Activated naive CD4-positive, alpha-beta T cell treated with anti-CD3 and anti-CD28 coated beads, Interleukin-2, amount 10 ng/mL, durations not matched to agents 7 days and 5 days (primary cell): ENCODE results near the gene OR2C1.
A peak's percentile ranks its signal among the peaks of the same experiment; 100 is the strongest.

Experiments used
- CTCF ChIA-PET: fragments of 350-600 bp; sonication (Branson Sonifier 250); formaldehyde crosslinking; loops from one replicate; lab custom pipeline; 2021; ENCODE audit warnings: antibody characterized with exemption; lab: Charles Lee
- DNase-seq: peaks from one replicate; pipeline ENCODE4 v3.0.0-alpha.2; 2020
- H3K27ac Mint-ChIP-seq: one replicate; pipeline ENCODE4 v1.8.0; 2021; ENCODE audit warnings: mild to moderate bottlenecking, moderate library complexity, mixed read lengths
- H3K27me3 Mint-ChIP-seq: one replicate; pipeline ENCODE4 v1.8.0; 2021; ENCODE audit warnings: mild to moderate bottlenecking, mixed read lengths
- H3K36me3 Mint-ChIP-seq: one replicate; pipeline ENCODE4 v1.8.0; 2021; ENCODE audit warnings: mixed read lengths
- H3K4me1 Mint-ChIP-seq: one replicate; pipeline ENCODE4 v1.8.0; 2021; ENCODE audit warnings: mixed read lengths
- H3K4me3 Mint-ChIP-seq: one replicate; pipeline ENCODE4 v1.8.0; 2021; ENCODE audit warnings: mild to moderate bottlenecking, moderate library complexity, mixed read lengths
- H3K9me3 Mint-ChIP-seq: one replicate; pipeline ENCODE4 v1.8.0; 2021; ENCODE audit warnings: mixed read lengths

The OR2C1 gene

DNA sequence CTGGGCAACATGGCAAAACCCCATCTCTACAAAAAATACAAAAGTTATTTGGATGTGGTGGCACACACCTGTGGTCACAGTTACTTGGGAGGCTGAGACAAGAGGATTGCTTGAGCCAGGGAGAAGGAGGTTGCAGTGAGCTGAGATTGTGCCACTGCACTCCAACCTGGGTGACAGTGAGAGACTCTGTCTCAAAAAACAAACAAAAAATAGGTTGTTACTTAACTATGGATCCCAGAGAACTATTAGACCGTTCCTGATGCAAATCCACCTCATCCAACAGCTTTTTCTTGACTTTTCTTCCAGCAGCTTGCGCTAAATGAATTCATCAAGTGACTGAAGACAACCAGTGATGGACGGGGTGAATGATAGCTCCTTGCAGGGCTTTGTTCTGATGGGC lies at the start of gene OR2C1:
Gene OR2C1 (plus strand): TSS at position 301 of the 400 bp plus-strand sequence. CDS start 52 bp downstream, at position 353.
- DNase-seq, result no peak
- CTCF ChIA-PET, result no interaction called here
- Mint-ChIP-seq H3K36me3 (no peaks in the 10 kb centered on the region), H3K4me1 (peaks cover 7% of the 10 kb centered on the region), H3K27ac (no peak within 1 kb of the TSS), H3K4me3 (no peak within 1 kb of the TSS), H3K9me3 (peaks cover 28% of the 10 kb centered on the region), H3K27me3 (peaks cover 14% of the 10 kb centered on the region)

GRCh38 chr16:3306078-3306477 lies 49.6 kb upstream of the OR2C1 start:
- CTCF ChIA-PET, result interaction anchor here (0.8 kb wide), 1 partner anchor 156 kb away, joined by 3 read pairs; no protein-coding TSS in a partner anchor
- H3K36me3 Mint-ChIP-seq, result peaks cover 77% of the 10 kb centered on the region
- H3K4me3 Mint-ChIP-seq, result peak overlapping the region; percentile 74
- H3K27me3 Mint-ChIP-seq, result peaks cover 4% of the 10 kb centered on the region
- peak overlapping the region; percentile 91 for H3K27ac Mint-ChIP-seq
- peaks cover 50% of the 10 kb centered on the region for H3K9me3 Mint-ChIP-seq
- peaks cover 18% of the 10 kb centered on the region for H3K4me1 Mint-ChIP-seq
- no peak for DNase-seq

- DNase-seq, result no peak
- Mint-ChIP-seq H3K4me1 (peaks cover 3% of the 10 kb centered on the region), H3K36me3 (peaks cover 93% of the 10 kb centered on the region), H3K4me3 (no peak overlapping the region), H3K9me3 (peaks cover 70% of the 10 kb centered on the region), H3K27ac (no peak overlapping the region), H3K27me3 (no peaks in the 10 kb centered on the region)
- CTCF ChIA-PET, result no interaction called here
Measured at GRCh38 chr16:3311496-3311895, 44.2 kb upstream of the OR2C1 start.

- H3K4me1 Mint-ChIP-seq, result no peaks in the 10 kb centered on the region
- H3K4me3 Mint-ChIP-seq, result no peak overlapping the region
- no peaks in the 10 kb centered on the region for H3K27me3 Mint-ChIP-seq
- H3K36me3 Mint-ChIP-seq, result peaks cover 77% of the 10 kb centered on the region
- peak overlapping the region; percentile 21 for H3K27ac Mint-ChIP-seq
- DNase-seq, result no peak
- CTCF ChIA-PET, result no interaction called here
- H3K9me3 Mint-ChIP-seq, result peaks cover 81% of the 10 kb centered on the region
Measured at GRCh38 chr16:3317315-3317999, 38.2 kb upstream of the OR2C1 start.

GRCh38 chr16:3321816-3322215 lies 33.9 kb upstream of the OR2C1 start:
- H3K36me3 Mint-ChIP-seq, result peaks cover 34% of the 10 kb centered on the region
- no peak overlapping the region for H3K27ac Mint-ChIP-seq
- H3K4me3 Mint-ChIP-seq, result no peak overlapping the region
- no peaks in the 10 kb centered on the region for H3K27me3 Mint-ChIP-seq
- DNase-seq, result no peak
- H3K4me1 Mint-ChIP-seq, result no peaks in the 10 kb centered on the region
- CTCF ChIA-PET, result no interaction called here
- H3K9me3 Mint-ChIP-seq, result peaks cover 58% of the 10 kb centered on the region

GRCh38 chr16:3327514-3327913 lies 28.2 kb upstream of the OR2C1 start:
- no peak for DNase-seq
- no peaks in the 10 kb centered on the region for H3K4me1 Mint-ChIP-seq
- no peaks in the 10 kb centered on the region for H3K36me3 Mint-ChIP-seq
- H3K9me3 Mint-ChIP-seq, result peaks cover 26% of the 10 kb centered on the region
- H3K27me3 Mint-ChIP-seq, result no peaks in the 10 kb centered on the region
- no peak overlapping the region for H3K4me3 Mint-ChIP-seq
- CTCF ChIA-PET, result no interaction called here
- no peak overlapping the region for H3K27ac Mint-ChIP-seq

DNA sequence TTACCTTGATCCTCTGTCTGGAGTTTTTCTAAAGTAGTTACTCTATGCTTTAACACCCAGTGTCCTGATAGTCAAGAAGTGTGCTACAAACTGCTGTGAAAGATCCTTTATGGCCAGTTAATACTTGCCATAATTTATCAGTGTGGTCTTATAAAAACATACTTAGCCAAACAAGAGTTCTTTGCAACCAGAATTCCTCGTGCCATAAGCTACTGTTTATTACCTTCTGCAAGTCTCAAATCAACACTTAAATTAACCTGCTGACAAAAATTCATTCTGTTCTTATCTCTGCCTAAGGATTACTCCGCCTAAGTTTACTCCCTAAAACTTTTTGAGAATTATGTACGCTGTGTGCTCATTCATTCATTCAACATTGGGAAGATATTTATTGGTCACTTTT lies 27.6 kb upstream of the OR2C1 start:
- Mint-ChIP-seq H3K27ac (no peak overlapping the region), H3K4me1 (no peaks in the 10 kb centered on the region), H3K4me3 (no peak overlapping the region), H3K27me3 (no peaks in the 10 kb centered on the region), H3K9me3 (peaks cover 22% of the 10 kb centered on the region), H3K36me3 (no peaks in the 10 kb centered on the region)
- DNase-seq, result no peak
- CTCF ChIA-PET, result no interaction called here

DNA sequence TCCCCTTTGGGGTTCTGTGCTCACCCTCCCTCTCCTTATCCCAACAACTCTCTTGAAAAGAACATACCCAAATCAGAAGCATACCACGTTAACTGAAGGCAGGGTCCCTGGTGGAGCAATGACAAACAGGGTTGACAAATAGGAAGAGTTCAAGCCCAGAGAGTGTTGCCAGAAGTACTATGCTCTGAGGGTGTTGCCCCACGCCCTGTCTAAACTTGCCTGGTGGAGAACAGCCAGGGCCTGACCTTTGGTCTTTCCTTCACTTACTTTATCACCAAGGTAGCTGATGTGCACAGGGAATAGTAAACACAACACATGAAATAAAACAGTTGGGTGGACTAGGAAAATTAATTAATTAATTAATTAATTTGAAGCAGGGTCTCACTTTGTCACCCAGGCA lies 27.0 kb upstream of the OR2C1 start:
- no peaks in the 10 kb centered on the region for H3K27me3 Mint-ChIP-seq
- no peak for DNase-seq
- H3K4me1 Mint-ChIP-seq, result no peaks in the 10 kb centered on the region
- H3K36me3 Mint-ChIP-seq, result no peaks in the 10 kb centered on the region
- no peak overlapping the region for H3K4me3 Mint-ChIP-seq
- no peak overlapping the region for H3K27ac Mint-ChIP-seq
- H3K9me3 Mint-ChIP-seq, result peaks cover 21% of the 10 kb centered on the region
- CTCF ChIA-PET, result no interaction called here

GRCh38 chr16:3346041-3346440 lies 9.6 kb upstream of the OR2C1 start:
- CTCF ChIA-PET, result no interaction called here
- no peak overlapping the region for H3K27ac Mint-ChIP-seq
- peaks cover 5% of the 10 kb centered on the region for H3K9me3 Mint-ChIP-seq
- H3K4me3 Mint-ChIP-seq, result no peak overlapping the region
- H3K4me1 Mint-ChIP-seq, result no peaks in the 10 kb centered on the region
- H3K27me3 Mint-ChIP-seq, result peaks cover 3% of the 10 kb centered on the region
- no peak for DNase-seq
- no peaks in the 10 kb centered on the region for H3K36me3 Mint-ChIP-seq

GRCh38 chr16:3347586-3347985 lies 8.1 kb upstream of the OR2C1 start:
- H3K27ac Mint-ChIP-seq, result no peak overlapping the region
- H3K27me3 Mint-ChIP-seq, result peaks cover 3% of the 10 kb centered on the region
- peaks cover 5% of the 10 kb centered on the region for H3K9me3 Mint-ChIP-seq
- H3K36me3 Mint-ChIP-seq, result no peaks in the 10 kb centered on the region
- DNase-seq, result no peak
- no peaks in the 10 kb centered on the region for H3K4me1 Mint-ChIP-seq
- CTCF ChIA-PET, result no interaction called here
- no peak overlapping the region for H3K4me3 Mint-ChIP-seq

DNA sequence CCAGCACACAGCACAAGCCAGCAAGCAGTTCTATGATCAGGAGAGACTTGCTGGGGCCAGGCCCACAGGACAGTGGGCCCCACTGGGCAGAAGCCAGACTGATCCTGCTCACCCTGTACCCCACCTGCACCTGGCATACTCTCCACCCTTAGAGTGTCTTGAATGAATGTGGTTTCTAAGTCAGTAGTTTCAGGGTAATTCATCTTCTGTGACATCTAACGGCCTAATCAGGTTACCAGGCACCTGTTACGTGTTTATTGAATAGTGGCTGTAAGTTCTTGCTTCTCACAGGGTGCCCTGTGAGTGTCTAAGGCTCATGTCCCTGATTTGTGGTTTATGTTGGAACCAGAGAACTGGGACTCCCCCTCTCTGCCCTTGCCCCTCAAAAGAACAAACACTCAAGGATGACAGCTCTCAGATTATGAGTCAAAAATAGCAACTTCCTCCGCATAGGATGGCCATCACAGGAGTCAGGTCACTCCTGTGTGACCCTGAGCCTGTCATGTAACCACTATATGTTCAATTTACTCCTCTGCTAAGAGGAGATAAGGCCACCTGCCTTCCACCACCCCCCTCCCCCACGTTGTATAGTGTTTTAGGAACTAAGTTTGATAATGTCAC lies 7.0 kb upstream of the OR2C1 start:
- peaks cover 3% of the 10 kb centered on the region for H3K27me3 Mint-ChIP-seq
- H3K36me3 Mint-ChIP-seq, result no peaks in the 10 kb centered on the region
- DNase-seq, result no peak
- no peak overlapping the region for H3K27ac Mint-ChIP-seq
- peaks cover 2% of the 10 kb centered on the region for H3K4me1 Mint-ChIP-seq
- peaks cover 7% of the 10 kb centered on the region for H3K9me3 Mint-ChIP-seq
- CTCF ChIA-PET, result no interaction called here
- H3K4me3 Mint-ChIP-seq, result no peak overlapping the region

- Mint-ChIP-seq H3K27ac (no peak overlapping the region), H3K4me3 (no peak overlapping the region), H3K9me3 (peaks cover 10% of the 10 kb centered on the region), H3K4me1 (peaks cover 4% of the 10 kb centered on the region), H3K27me3 (peaks cover 3% of the 10 kb centered on the region), H3K36me3 (no peaks in the 10 kb centered on the region)
- DNase-seq, result no peak
- CTCF ChIA-PET, result no interaction called here
Measured at GRCh38 chr16:3349175-3349574, 6.5 kb upstream of the OR2C1 start.

- DNase-seq, result no peak
- H3K27me3 Mint-ChIP-seq, result peaks cover 12% of the 10 kb centered on the region
- no peak overlapping the region for H3K27ac Mint-ChIP-seq
- peaks cover 30% of the 10 kb centered on the region for H3K9me3 Mint-ChIP-seq
- H3K4me3 Mint-ChIP-seq, result no peak overlapping the region
- CTCF ChIA-PET, result no interaction called here
- peaks cover 7% of the 10 kb centered on the region for H3K4me1 Mint-ChIP-seq
- H3K36me3 Mint-ChIP-seq, result no peaks in the 10 kb centered on the region
Measured at GRCh38 chr16:3356118-3356517, 429 bp downstream of the OR2C1 start.

DNA sequence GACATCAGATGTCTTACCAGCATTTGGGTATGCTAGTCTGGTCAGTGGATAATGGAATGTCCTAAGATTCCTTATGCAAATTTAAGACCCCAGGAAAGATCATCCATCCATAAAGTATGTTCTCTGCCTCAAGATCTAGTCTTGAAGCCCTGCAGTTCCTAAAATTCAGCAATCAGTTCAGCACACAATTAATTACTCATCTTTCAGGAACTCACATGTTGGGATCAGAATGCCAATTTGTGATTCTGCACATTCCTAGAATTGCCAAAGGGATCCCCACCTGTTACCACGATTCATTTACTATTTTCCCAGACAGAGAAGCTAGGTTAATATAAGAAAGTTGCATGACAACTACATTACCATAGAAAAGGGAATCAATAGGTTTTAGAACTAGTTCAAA lies 3.2 kb downstream of the OR2C1 start:
- peaks cover 36% of the 10 kb centered on the region for H3K9me3 Mint-ChIP-seq
- CTCF ChIA-PET, result no interaction called here

GRCh38 chr16:3362931-3363330 lies 7.2 kb downstream of the OR2C1 start:
- Mint-ChIP-seq H3K36me3 (peaks cover 18% of the 10 kb centered on the region), H3K4me1 (peaks cover 17% of the 10 kb centered on the region), H3K27ac (no peak overlapping the region), H3K27me3 (peaks cover 19% of the 10 kb centered on the region), H3K9me3 (peaks cover 36% of the 10 kb centered on the region), H3K4me3 (no peak overlapping the region)
- CTCF ChIA-PET, result no interaction called here
- DNase-seq, result no peak

More for the DNA sequence above, 3.2 kb downstream of the OR2C1 start:
- H3K4me1 Mint-ChIP-seq, result peaks cover 4% of the 10 kb centered on the region
- H3K27me3 Mint-ChIP-seq, result peaks cover 12% of the 10 kb centered on the region
- no peaks in the 10 kb centered on the region for H3K36me3 Mint-ChIP-seq
- no peak overlapping the region for H3K27ac Mint-ChIP-seq
- DNase-seq, result no peak
- H3K4me3 Mint-ChIP-seq, result no peak overlapping the region
